Gastrocnemius medialis (tissue), 4 donors: ENCODE results near the gene PPP1R12B.
"Not testable (repeated sequence)": the region's sequence is repeated elsewhere in the genome, so short reads cannot be mapped to it uniquely, and the experiment has no call there.

Experiments used
- POLR2A ChIP-seq, 2 donors: fragments of 450-650 bp; IDR thresholded peaks; one replicate each; pipeline ENCODE4 v1.6.1; 2017; ENCODE audit warnings: antibody characterized with exemption in 2 of 2, mild to moderate bottlenecking in 2 of 2, moderate library complexity in 2 of 2
- TF ChIP-seq, protein P1 (sequence below), 5 experiments: fragments of 450-650 bp in 3 of 5; fragments of 200-600 bp in 2 of 5; sonication (generic) in 2 of 5; IDR thresholded peaks in 4 of 5; conservative IDR thresholded peaks in 1 of 5; 1 replicate in 4 of 5; 2 replicates in 1 of 5; pipeline ENCODE4 v1.5.1; 2016 to 2019; ENCODE audit warnings: antibody characterized with exemption in 5 of 5, mild to moderate bottlenecking in 3 of 5, moderate library complexity in 3 of 5

DNA sequence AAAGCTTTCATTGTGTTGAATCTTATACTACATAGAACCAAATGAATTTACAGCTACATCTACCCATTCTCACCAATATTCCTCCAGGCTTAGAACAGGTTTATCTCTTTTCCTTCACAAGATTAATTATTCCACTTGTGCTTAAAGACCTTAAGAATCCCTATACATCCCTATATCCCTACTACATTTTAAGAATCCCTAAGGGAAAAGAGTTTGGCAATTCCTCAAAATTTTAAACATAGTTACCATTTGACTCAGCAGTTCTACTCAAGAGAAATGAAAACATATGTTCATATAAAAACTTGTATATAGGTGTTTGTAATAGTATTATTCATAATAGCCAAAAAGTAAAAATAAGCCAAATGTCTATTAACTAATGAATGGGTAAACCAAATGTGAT, 140.6 kb downstream of the PPP1R12B start:
- TF ChIP-seq POLR2A (IDR thresholded peaks at IDR 0.05), result not testable (repeated sequence)
- TF ChIP-seq, protein P1, sequence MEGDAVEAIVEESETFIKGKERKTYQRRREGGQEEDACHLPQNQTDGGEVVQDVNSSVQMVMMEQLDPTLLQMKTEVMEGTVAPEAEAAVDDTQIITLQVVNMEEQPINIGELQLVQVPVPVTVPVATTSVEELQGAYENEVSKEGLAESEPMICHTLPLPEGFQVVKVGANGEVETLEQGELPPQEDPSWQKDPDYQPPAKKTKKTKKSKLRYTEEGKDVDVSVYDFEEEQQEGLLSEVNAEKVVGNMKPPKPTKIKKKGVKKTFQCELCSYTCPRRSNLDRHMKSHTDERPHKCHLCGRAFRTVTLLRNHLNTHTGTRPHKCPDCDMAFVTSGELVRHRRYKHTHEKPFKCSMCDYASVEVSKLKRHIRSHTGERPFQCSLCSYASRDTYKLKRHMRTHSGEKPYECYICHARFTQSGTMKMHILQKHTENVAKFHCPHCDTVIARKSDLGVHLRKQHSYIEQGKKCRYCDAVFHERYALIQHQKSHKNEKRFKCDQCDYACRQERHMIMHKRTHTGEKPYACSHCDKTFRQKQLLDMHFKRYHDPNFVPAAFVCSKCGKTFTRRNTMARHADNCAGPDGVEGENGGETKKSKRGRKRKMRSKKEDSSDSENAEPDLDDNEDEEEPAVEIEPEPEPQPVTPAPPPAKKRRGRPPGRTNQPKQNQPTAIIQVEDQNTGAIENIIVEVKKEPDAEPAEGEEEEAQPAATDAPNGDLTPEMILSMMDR (IDR thresholded peaks at IDR 0.05 in 4 of 5, conservative IDR thresholded peaks at IDR 0.05 in 1 of 5), result not testable (repeated sequence)
